PC-9 (cell line): Measurements from ENCODE around the gene TMEM44. TPM values are rescaled to one million over a fixed set of nuclear protein-coding genes. Genes with fewer than 3 reads are reported as not detected.
"Not testable (repeated sequence)": the region's sequence is repeated elsewhere in the genome, so short reads cannot be mapped to it uniquely, and the experiment has no call there.

ENCODE experiments used
- BruUV-seq: library from RNA; stranded (reverse); fragments of 400-500 nt; replicated peaks from 2 replicates; lab custom pipeline; 2021; lab: Mats Ljungman, UMichigan
- CTCF ChIA-PET: fragments of 300-600 bp; sonication (Branson Sonifier 250); formaldehyde crosslinking; loops from one replicate; lab custom pipeline; 2022; ENCODE audit warnings: antibody characterized with exemption; lab: Charles Lee
- POLR2A ChIA-PET: fragments of 300-600 bp; sonication (Branson Sonifier 250); formaldehyde crosslinking; loops from one replicate; lab custom pipeline; 2022; ENCODE audit warnings: antibody characterized with exemption; ENCODE audit not compliant: unreplicated experiment; lab: Charles Lee
- DNase-seq, 2 experiments: peaks; one replicate each; pipeline versions ENCODE4 v3.0.0 to v3.0.0-alpha.2; 2015 to 2022; ENCODE audit warnings: mixed read lengths in 1 of 2
- H2AFZ ChIP-seq: fragments of 200-600 bp; sonication (generic); 2 replicates; pipeline ENCODE4 v1.8.1; 2017; ENCODE audit warnings: antibody characterized with exemption
- H3F3A ChIP-seq: fragments of 200-600 bp; sonication (generic); 2 replicates; pipeline ENCODE4 v1.8.1; 2017; ENCODE audit warnings: antibody characterized with exemption, mild to moderate bottlenecking, low read depth; ENCODE audit not compliant: insufficient read depth
- H3K27ac ChIP-seq: fragments of 200-600 bp; sonication (generic); 2 replicates; pipeline ENCODE4 v1.6.1; 2016; ENCODE audit warnings: mixed run types
- H3K27me3 ChIP-seq: fragments of 200-600 bp; sonication (generic); 2 replicates; pipeline ENCODE4 v1.6.1; 2016; ENCODE audit warnings: low read depth, mixed run types; ENCODE audit not compliant: insufficient read depth
- H3K36me3 ChIP-seq: fragments of 200-600 bp; sonication (generic); 2 replicates; pipeline ENCODE4 v1.6.1; 2016; ENCODE audit warnings: low read depth, mixed run types
- H3K4me1 ChIP-seq: fragments of 200-600 bp; sonication (generic); replicated peaks from 2 replicates; pipeline ENCODE4 v1.6.1; 2016; ENCODE audit warnings: mixed run types; ENCODE audit not compliant: insufficient read depth
- H3K4me2 ChIP-seq: fragments of 200-600 bp; sonication (generic); 2 replicates; pipeline ENCODE4 v1.6.1; 2017; ENCODE audit warnings: mixed run types
- H3K4me3 ChIP-seq: fragments of 200-600 bp; sonication (generic); 2 replicates; pipeline ENCODE4 v1.6.1; 2016; ENCODE audit warnings: mixed run types
- H3K79me2 ChIP-seq: fragments of 200-600 bp; sonication (generic); 2 replicates; pipeline ENCODE4 v1.6.1; 2017; ENCODE audit warnings: low read depth, mixed run types
- H3K9me2 ChIP-seq: fragments of 200-600 bp; sonication (generic); 2 replicates; pipeline ENCODE4 v1.8.1; 2017; ENCODE audit warnings: mild to moderate bottlenecking; ENCODE audit not compliant: insufficient read depth
- H3K9me3 ChIP-seq: fragments of 200-600 bp; sonication (generic); 2 replicates; pipeline ENCODE4 v1.8.1; 2016; ENCODE audit warnings: low read depth; ENCODE audit not compliant: insufficient read depth
- H4K20me1 ChIP-seq: fragments of 200-600 bp; sonication (generic); 2 replicates; pipeline ENCODE4 v1.8.1; 2017; ENCODE audit not compliant: insufficient read depth
- CTCF ChIP-seq: fragments of 200-600 bp; sonication (generic); conservative IDR thresholded peaks from 2 replicates; pipeline ENCODE4 v1.6.1; 2017; ENCODE audit warnings: mixed run types, antibody characterized with exemption, mild to moderate bottlenecking, moderate library complexity
- EZH2 ChIP-seq: fragments of 200-600 bp; sonication (generic); IDR thresholded peaks from 2 replicates; pipeline ENCODE4 v1.8.0; 2017; ENCODE audit warnings: antibody characterized with exemption, low read depth
- intact Hi-C: fragments of 100-400 bp; cut with micrococcal nuclease; formaldehyde crosslinking; loops from one replicate; pipeline ENCODE4 v1.10.0; 2022; ENCODE audit not compliant: unreplicated experiment
- total RNA-seq: library from RNA; stranded (reverse); gene quantifications from 2 replicates; pipeline ENCODE4 v1.2.3, GENCODE V29; 2021

The TMEM44 gene
- total RNA-seq, 1 experiment from 2014 or later = 37.5 TPM

GRCh38 chr3:194549853-194550252 lies 83.4 kb downstream of the TMEM44 start:
- Histone ChIP-seq H3K9me3 (no peaks in the 10 kb centered on the region), H3K27ac (no peak overlapping the region), H3K79me2 (no peaks in the 10 kb centered on the region), H3K4me3 (no peak overlapping the region), H3F3A (no peaks in the 10 kb centered on the region), H3K9me2 (no peaks in the 10 kb centered on the region), H4K20me1 (no peaks in the 10 kb centered on the region), H3K4me2 (no peak overlapping the region), H3K36me3 (no peaks in the 10 kb centered on the region), H2AFZ (no peak overlapping the region), H3K4me1 (no peaks in the 10 kb centered on the region), H3K27me3 (no peaks in the 10 kb centered on the region)
- no TSS peak for BruUV-seq
- DNase-seq = no peak
- CTCF ChIA-PET = no interaction called here
- no peak for TF ChIP-seq CTCF
- TF ChIP-seq EZH2 = no peak
- POLR2A ChIA-PET = no interaction called here
- intact Hi-C loops = no loop called here

- Histone ChIP-seq H3K27me3 (no peaks in the 10 kb centered on the region), H3K4me2 (no peak overlapping the region), H3K9me2 (no peaks in the 10 kb centered on the region), H3K9me3 (no peaks in the 10 kb centered on the region), H3K79me2 (no peaks in the 10 kb centered on the region), H3K4me1 (no peaks in the 10 kb centered on the region), H3K36me3 (no peaks in the 10 kb centered on the region), H4K20me1 (no peaks in the 10 kb centered on the region), H3F3A (no peaks in the 10 kb centered on the region), H3K27ac (no peak overlapping the region), H3K4me3 (no peak overlapping the region), H2AFZ (no peak overlapping the region)
- no peak for DNase-seq
- intact Hi-C loops = no loop called here
- no TSS peak for BruUV-seq
- CTCF ChIA-PET = no interaction called here
- POLR2A ChIA-PET = no interaction called here
- TF ChIP-seq EZH2 (no peak), CTCF (no peak)
Measured at GRCh38 chr3:194548346-194549321, 84.6 kb downstream of the TMEM44 start.

- no peaks in the 10 kb centered on the region for H3F3A ChIP-seq
- no peaks in the 10 kb centered on the region for H3K9me3 ChIP-seq
- TF ChIP-seq EZH2 (no peak), CTCF (no peak)
- H2AFZ ChIP-seq = no peak overlapping the region
- DNase-seq = no peak
- no peak overlapping the region for H3K4me3 ChIP-seq
- no TSS peak for BruUV-seq
- H4K20me1 ChIP-seq = no peaks in the 10 kb centered on the region
- POLR2A ChIA-PET = no interaction called here
- no peaks in the 10 kb centered on the region for H3K27me3 ChIP-seq
- CTCF ChIA-PET = no interaction called here
- H3K79me2 ChIP-seq = no peaks in the 10 kb centered on the region
- H3K27ac ChIP-seq = no peak overlapping the region
- no peaks in the 10 kb centered on the region for H3K9me2 ChIP-seq
- H3K4me1 ChIP-seq = no peaks in the 10 kb centered on the region
- no peaks in the 10 kb centered on the region for H3K36me3 ChIP-seq
- intact Hi-C loops = no loop called here
- H3K4me2 ChIP-seq = no peak overlapping the region
Measured at GRCh38 chr3:194547042-194547441, 86.2 kb downstream of the TMEM44 start.

GRCh38 chr3:194545538-194545937 lies 87.7 kb downstream of the TMEM44 start:
- H3K79me2 ChIP-seq, POLR2A ChIA-PET, H3K4me1 ChIP-seq, H3K9me3 ChIP-seq, H3K4me2 ChIP-seq, H3K27me3 ChIP-seq, BruUV-seq, H4K20me1 ChIP-seq, H3K9me2 ChIP-seq, H3K36me3 ChIP-seq, H3F3A ChIP-seq, H3K27ac ChIP-seq, H3K4me3 ChIP-seq, H2AFZ ChIP-seq, DNase-seq, intact Hi-C loops: not testable (repeated sequence)
- CTCF ChIA-PET = interaction anchor here (1.0 kb wide), 1 partner anchor 23 kb away, joined by 8 read pairs; no protein-coding TSS in a partner anchor
